HEK293 (cell line): ENCODE results near the gene NDST1.

Source experiments
- CTCF ChIA-PET: fragments of 350-600 bp; formaldehyde crosslinking; extraction: SDS; loops from one replicate; lab custom pipeline; 2021; ENCODE audit warnings: antibody characterized with exemption; lab: Yijun Ruan, JAX
- POLR2A ChIA-PET: fragments of 300-600 bp; formaldehyde crosslinking; extraction: SDS; loops from one replicate; lab custom pipeline; 2020; ENCODE audit warnings: antibody characterized with exemption, inconsistent platforms; lab: Yijun Ruan, JAX
- H3K27ac ChIP-seq: fragments of 200-500 bp; sonication (Bioruptor generic); 2 replicates; pipeline ENCODE4 v1.5.1; 2014; ENCODE audit warnings: low read depth, low read length, control low read depth, inconsistent platforms; ENCODE audit errors: extremely low read depth
- H3K36me3 ChIP-seq, 2 experiments: fragments of 200-500 bp in 1 of 2; sonication (Bioruptor generic) in 1 of 2; 1 replicate in 1 of 2; 2 replicates in 1 of 2; pipeline ENCODE4 v1.5.1; 2014 to 2017; ENCODE audit warnings: inconsistent platforms in 2 of 2, low read length in 2 of 2; ENCODE audit not compliant: control insufficient read depth in 2 of 2, insufficient read depth in 1 of 2
- H3K4me1 ChIP-seq: fragments of 200-500 bp; sonication (Bioruptor generic); 2 replicates; pipeline ENCODE4 v1.5.1; 2014; ENCODE audit warnings: mild to moderate bottlenecking, low read length, inconsistent platforms; ENCODE audit not compliant: control insufficient read depth, insufficient read depth
- H3K4me3 ChIP-seq: 2 replicates; pipeline ENCODE4 v1.5.1; 2011; ENCODE audit warnings: low read depth, mild to moderate bottlenecking, control low read depth, low read length, moderate library complexity
- H3K9me3 ChIP-seq: fragments of 200-500 bp; sonication (Bioruptor generic); 2 replicates; pipeline ENCODE4 v1.5.1; 2014; ENCODE audit warnings: low read depth, low read length, inconsistent platforms; ENCODE audit not compliant: control insufficient read depth, insufficient read depth
- KLF10 ChIP-seq: fragments of 450-650 bp; IDR thresholded peaks from 2 replicates; pipeline ENCODE4 v1.5.1; 2018; ENCODE audit warnings: missing biosample characterization, mild to moderate bottlenecking, missing genetic modification characterization
- RBAK ChIP-seq: fragments of 450-650 bp; formaldehyde crosslinking; IDR thresholded peaks from 2 replicates; pipeline ENCODE4 v1.5.1; 2016; ENCODE audit warnings: missing biosample characterization, missing genetic modification characterization
- REPIN1 ChIP-seq: fragments of 450-650 bp; formaldehyde crosslinking; IDR thresholded peaks from 2 replicates; pipeline ENCODE4 v1.5.1; 2017; ENCODE audit warnings: missing biosample characterization, missing genetic modification characterization, low read depth
- ZBTB17 ChIP-seq: fragments of 450-650 bp; formaldehyde crosslinking; IDR thresholded peaks from 2 replicates; pipeline ENCODE4 v1.5.1; 2016; ENCODE audit warnings: missing biosample characterization, missing genetic modification characterization
- ZBTB20 ChIP-seq: fragments of 450-650 bp; formaldehyde crosslinking; IDR thresholded peaks from 2 replicates; pipeline ENCODE4 v1.5.1; 2016; ENCODE audit warnings: missing biosample characterization, missing genetic modification characterization
- ZBTB8A ChIP-seq: fragments of 450-650 bp; formaldehyde crosslinking; IDR thresholded peaks from 2 replicates; pipeline ENCODE4 v1.5.1; 2016; ENCODE audit warnings: missing biosample characterization, missing genetic modification characterization
- ZEB2 ChIP-seq: fragments of 450-650 bp; formaldehyde crosslinking; IDR thresholded peaks from 2 replicates; pipeline ENCODE4 v1.5.1; 2016; ENCODE audit warnings: missing biosample characterization, missing genetic modification characterization
- ZFP3 ChIP-seq: fragments of 450-650 bp; formaldehyde crosslinking; IDR thresholded peaks from 2 replicates; pipeline ENCODE4 v1.5.1; 2016; ENCODE audit warnings: low read depth, missing biosample characterization, missing genetic modification characterization
- ZNF112 ChIP-seq: fragments of 450-650 bp; formaldehyde crosslinking; IDR thresholded peaks from 2 replicates; pipeline ENCODE4 v1.5.0; 2017; ENCODE audit warnings: missing biosample characterization, missing genetic modification characterization
- ZNF146 ChIP-seq: fragments of 450-650 bp; formaldehyde crosslinking; IDR thresholded peaks from 2 replicates; pipeline ENCODE4 v1.5.1; 2016; ENCODE audit warnings: missing biosample characterization, missing genetic modification characterization
- ZNF324 ChIP-seq: fragments of 450-650 bp; formaldehyde crosslinking; IDR thresholded peaks from 2 replicates; pipeline ENCODE4 v1.5.1; 2016; ENCODE audit warnings: missing biosample characterization, missing genetic modification characterization
- ZNF626 ChIP-seq: fragments of 450-650 bp; sonication (Bioruptor Pico); formaldehyde crosslinking; IDR thresholded peaks from 2 replicates; pipeline ENCODE4 v1.5.1; 2018; ENCODE audit warnings: missing biosample characterization, missing genetic modification characterization, inconsistent platforms
- ZNF654 ChIP-seq: fragments of 450-650 bp; formaldehyde crosslinking; IDR thresholded peaks from 2 replicates; pipeline ENCODE4 v1.5.1; 2016; ENCODE audit warnings: low read depth, missing biosample characterization, missing genetic modification characterization
- ZSCAN16 ChIP-seq: fragments of 450-650 bp; formaldehyde crosslinking; IDR thresholded peaks from 2 replicates; pipeline ENCODE4 v1.5.1; 2016; ENCODE audit warnings: missing biosample characterization, missing genetic modification characterization
- TF ChIP-seq, protein P1 (sequence below): fragments of 450-650 bp; formaldehyde crosslinking; IDR thresholded peaks from 2 replicates; pipeline ENCODE4 v1.5.1; 2016; ENCODE audit warnings: missing biosample characterization, missing genetic modification characterization, borderline replicate concordance
- TF ChIP-seq, protein P2 (sequence below): fragments of 450-650 bp; formaldehyde crosslinking; IDR thresholded peaks from 2 replicates; pipeline ENCODE4 v1.5.1; 2016; ENCODE audit warnings: missing biosample characterization, missing genetic modification characterization
- TF ChIP-seq, protein P3 (sequence below): fragments of 450-650 bp; formaldehyde crosslinking; IDR thresholded peaks from 2 replicates; pipeline ENCODE4 v1.5.1; 2017; ENCODE audit warnings: missing biosample characterization, missing genetic modification characterization
- TF ChIP-seq, protein P4 (sequence below): fragments of 450-650 bp; formaldehyde crosslinking; IDR thresholded peaks from 2 replicates; pipeline ENCODE4 v1.5.1; 2016; ENCODE audit warnings: missing biosample characterization, missing genetic modification characterization
- TF ChIP-seq, protein P5 (sequence below): fragments of 450-650 bp; formaldehyde crosslinking; IDR thresholded peaks from 2 replicates; pipeline ENCODE4 v1.5.1; 2016; ENCODE audit warnings: missing biosample characterization, missing genetic modification characterization
- TF ChIP-seq, protein P6 (sequence below): fragments of 450-650 bp; formaldehyde crosslinking; IDR thresholded peaks from 2 replicates; pipeline ENCODE4 v1.5.1; 2017; ENCODE audit warnings: missing biosample characterization, missing genetic modification characterization

The NDST1 gene

DNA sequence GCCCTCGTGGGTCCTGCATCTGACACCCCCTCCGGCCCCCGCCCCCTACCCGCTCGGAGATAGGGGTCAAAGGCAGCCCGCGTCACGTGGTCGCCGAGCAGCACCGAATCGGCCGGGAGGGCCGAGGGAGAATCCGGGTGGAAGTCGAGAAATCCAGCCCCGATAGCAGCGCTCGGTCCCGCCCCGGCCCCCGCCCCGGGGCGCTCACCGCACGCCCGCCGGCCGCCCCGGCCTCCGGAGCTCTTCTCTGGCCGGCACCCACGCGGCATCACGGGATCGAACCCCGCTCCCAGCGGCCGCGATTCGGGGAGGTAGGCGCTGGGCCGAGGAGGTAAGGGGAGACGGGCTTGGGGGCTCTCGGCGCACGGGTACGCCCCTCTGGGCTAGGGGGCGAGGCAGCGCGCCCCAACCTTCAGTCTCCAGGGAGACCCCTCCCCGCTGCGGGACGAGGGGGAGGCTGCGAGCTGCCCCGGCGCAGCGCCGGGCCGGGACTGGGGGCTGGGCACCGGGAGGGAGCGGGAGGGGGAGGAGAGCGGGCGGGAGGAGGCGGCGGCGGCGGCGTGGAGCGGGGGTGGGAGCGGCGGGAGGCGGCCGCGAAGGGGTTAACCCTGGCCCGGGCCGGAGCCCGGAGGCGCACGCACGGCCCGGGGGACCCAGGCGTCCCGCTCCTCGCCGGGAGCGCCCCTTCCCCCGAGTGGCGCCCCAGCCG, 22.1 kb upstream of the NDST1 start (continued):
- TF ChIP-seq REPIN1 (tag by site-specific recombination) (0 out of 2 replicates have a peak, but pooled peaks have one; percentile 64), KLF10 (no peak), ZFP3 (tag by site-specific recombination) (no peak), ZBTB20 (tag by site-specific recombination) (0 out of 2 replicates have a peak, but pooled peaks have one; percentile 28), ZBTB8A (tag by site-specific recombination) (peak; percentile 69), ZEB2 (tag by site-specific recombination) (peak; percentile 32; the same call in 1 of the 2 replicates)
- TF ChIP-seq, protein P1, sequence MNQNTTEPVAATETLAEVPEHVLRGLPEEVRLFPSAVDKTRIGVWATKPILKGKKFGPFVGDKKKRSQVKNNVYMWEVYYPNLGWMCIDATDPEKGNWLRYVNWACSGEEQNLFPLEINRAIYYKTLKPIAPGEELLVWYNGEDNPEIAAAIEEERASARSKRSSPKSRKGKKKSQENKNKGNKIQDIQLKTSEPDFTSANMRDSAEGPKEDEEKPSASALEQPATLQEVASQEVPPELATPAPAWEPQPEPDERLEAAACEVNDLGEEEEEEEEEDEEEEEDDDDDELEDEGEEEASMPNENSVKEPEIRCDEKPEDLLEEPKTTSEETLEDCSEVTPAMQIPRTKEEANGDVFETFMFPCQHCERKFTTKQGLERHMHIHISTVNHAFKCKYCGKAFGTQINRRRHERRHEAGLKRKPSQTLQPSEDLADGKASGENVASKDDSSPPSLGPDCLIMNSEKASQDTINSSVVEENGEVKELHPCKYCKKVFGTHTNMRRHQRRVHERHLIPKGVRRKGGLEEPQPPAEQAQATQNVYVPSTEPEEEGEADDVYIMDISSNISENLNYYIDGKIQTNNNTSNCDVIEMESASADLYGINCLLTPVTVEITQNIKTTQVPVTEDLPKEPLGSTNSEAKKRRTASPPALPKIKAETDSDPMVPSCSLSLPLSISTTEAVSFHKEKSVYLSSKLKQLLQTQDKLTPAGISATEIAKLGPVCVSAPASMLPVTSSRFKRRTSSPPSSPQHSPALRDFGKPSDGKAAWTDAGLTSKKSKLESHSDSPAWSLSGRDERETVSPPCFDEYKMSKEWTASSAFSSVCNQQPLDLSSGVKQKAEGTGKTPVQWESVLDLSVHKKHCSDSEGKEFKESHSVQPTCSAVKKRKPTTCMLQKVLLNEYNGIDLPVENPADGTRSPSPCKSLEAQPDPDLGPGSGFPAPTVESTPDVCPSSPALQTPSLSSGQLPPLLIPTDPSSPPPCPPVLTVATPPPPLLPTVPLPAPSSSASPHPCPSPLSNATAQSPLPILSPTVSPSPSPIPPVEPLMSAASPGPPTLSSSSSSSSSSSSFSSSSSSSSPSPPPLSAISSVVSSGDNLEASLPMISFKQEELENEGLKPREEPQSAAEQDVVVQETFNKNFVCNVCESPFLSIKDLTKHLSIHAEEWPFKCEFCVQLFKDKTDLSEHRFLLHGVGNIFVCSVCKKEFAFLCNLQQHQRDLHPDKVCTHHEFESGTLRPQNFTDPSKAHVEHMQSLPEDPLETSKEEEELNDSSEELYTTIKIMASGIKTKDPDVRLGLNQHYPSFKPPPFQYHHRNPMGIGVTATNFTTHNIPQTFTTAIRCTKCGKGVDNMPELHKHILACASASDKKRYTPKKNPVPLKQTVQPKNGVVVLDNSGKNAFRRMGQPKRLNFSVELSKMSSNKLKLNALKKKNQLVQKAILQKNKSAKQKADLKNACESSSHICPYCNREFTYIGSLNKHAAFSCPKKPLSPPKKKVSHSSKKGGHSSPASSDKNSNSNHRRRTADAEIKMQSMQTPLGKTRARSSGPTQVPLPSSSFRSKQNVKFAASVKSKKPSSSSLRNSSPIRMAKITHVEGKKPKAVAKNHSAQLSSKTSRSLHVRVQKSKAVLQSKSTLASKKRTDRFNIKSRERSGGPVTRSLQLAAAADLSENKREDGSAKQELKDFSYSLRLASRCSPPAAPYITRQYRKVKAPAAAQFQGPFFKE (tag by site-specific recombination): no peak
- TF ChIP-seq, protein P2, sequence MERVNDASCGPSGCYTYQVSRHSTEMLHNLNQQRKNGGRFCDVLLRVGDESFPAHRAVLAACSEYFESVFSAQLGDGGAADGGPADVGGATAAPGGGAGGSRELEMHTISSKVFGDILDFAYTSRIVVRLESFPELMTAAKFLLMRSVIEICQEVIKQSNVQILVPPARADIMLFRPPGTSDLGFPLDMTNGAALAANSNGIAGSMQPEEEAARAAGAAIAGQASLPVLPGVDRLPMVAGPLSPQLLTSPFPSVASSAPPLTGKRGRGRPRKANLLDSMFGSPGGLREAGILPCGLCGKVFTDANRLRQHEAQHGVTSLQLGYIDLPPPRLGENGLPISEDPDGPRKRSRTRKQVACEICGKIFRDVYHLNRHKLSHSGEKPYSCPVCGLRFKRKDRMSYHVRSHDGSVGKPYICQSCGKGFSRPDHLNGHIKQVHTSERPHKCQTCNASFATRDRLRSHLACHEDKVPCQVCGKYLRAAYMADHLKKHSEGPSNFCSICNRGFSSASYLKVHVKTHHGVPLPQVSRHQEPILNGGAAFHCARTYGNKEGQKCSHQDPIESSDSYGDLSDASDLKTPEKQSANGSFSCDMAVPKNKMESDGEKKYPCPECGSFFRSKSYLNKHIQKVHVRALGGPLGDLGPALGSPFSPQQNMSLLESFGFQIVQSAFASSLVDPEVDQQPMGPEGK (tag by site-specific recombination): peak; percentile 96
- TF ChIP-seq, protein P3, sequence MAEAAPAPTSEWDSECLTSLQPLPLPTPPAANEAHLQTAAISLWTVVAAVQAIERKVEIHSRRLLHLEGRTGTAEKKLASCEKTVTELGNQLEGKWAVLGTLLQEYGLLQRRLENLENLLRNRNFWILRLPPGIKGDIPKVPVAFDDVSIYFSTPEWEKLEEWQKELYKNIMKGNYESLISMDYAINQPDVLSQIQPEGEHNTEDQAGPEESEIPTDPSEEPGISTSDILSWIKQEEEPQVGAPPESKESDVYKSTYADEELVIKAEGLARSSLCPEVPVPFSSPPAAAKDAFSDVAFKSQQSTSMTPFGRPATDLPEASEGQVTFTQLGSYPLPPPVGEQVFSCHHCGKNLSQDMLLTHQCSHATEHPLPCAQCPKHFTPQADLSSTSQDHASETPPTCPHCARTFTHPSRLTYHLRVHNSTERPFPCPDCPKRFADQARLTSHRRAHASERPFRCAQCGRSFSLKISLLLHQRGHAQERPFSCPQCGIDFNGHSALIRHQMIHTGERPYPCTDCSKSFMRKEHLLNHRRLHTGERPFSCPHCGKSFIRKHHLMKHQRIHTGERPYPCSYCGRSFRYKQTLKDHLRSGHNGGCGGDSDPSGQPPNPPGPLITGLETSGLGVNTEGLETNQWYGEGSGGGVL (tag by site-specific recombination): peak; percentile 75; the same call in 1 of the 2 replicates

DNA sequence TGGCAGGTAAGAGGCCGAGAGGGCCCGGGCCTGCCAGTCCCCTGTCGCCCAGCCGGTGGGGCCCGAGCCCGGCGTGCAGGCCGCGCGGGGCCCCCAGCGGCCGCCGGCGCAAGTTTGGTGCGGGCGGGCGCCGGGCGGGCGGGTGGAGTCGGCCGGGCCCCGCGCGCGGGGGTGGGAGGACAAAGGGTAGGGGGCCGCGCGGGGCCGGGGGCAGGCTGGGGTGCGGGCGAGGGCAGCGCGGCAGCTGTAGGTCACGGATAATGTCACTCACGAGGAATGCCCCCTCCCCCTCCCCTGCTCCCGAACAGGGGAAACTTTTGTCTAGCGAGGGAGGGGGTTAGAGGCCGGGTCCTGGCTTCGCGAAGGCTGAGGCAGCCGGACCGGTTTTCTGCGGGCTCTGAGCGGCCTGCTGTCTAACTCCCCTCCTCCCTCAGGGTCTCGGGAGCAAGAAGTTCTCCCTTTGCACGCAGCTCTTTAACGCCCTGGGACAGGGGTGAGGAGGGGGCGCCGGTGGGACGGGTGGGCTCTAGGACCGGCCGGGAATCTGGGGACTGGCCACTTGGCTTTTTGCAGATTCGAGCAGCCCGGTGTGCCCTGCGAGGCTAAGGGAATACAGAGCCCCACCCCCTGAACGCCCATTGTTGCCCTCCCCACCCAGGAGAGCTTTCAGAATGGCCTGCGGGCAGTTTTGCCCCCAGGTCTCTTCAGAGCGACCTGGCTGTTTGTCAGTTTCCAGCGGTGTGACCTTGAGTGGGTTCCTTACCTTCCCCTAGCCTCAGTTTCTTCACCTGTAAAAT, 21.3 kb upstream of the NDST1 start:
- ChIA-PET CTCF (interaction anchor here (0.6 to 2.1 kb wide), 8 partner anchors 21 to 676 kb away, joined by 3 to 6 read pairs (median 5); no protein-coding TSS in a partner anchor), POLR2A (interaction anchor here (1.3 to 3.5 kb wide), 2 partner anchors 11 to 29 kb away, joined by 3 to 11 read pairs; no protein-coding TSS in a partner anchor)
- H3K4me3 ChIP-seq: peak overlapping the region; percentile 87
- H3K27ac ChIP-seq: peak overlapping the region; percentile 92
- no peaks in the 10 kb centered on the region for H3K9me3 ChIP-seq
- peaks cover 0 to under 1% of the 10 kb centered on the region in 2 experiments; a peak in 2 of 3 replicates for H3K36me3 ChIP-seq
- peaks cover 24% of the 10 kb centered on the region for H3K4me1 ChIP-seq
- TF ChIP-seq ZNF626 (no peak), KLF10 (peak; percentile 36; the same call in 1 of the 2 replicates), ZNF146 (tag by site-specific recombination) (no peak), ZNF112 (tag by site-specific recombination) (no peak), ZBTB17 (tag by site-specific recombination) (peak; percentile 57), RBAK (tag by site-specific recombination) (no peak), ZNF654 (tag by site-specific recombination) (no peak), ZBTB8A (tag by site-specific recombination) (peak; percentile 91), ZNF324 (0 out of 2 replicates have a peak, but pooled peaks have one; percentile 17), ZSCAN16 (tag by site-specific recombination) (no peak)
- TF ChIP-seq, protein P4, sequence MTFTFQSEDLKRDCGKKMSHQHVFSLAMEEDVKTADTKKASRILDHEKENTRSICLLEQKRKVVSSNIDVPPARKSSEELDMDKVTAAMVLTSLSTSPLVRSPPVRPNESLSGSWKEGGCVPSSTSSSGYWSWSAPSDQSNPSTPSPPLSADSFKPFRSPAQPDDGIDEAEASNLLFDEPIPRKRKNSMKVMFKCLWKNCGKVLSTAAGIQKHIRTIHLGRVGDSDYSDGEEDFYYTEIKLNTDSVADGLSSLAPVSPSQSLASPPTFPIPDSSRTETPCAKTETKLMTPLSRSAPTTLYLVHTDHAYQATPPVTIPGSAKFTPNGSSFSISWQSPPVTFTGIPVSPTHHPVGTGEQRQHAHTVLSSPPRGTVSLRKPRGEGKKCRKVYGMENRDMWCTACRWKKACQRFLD: no peak
- TF ChIP-seq, protein P5, sequence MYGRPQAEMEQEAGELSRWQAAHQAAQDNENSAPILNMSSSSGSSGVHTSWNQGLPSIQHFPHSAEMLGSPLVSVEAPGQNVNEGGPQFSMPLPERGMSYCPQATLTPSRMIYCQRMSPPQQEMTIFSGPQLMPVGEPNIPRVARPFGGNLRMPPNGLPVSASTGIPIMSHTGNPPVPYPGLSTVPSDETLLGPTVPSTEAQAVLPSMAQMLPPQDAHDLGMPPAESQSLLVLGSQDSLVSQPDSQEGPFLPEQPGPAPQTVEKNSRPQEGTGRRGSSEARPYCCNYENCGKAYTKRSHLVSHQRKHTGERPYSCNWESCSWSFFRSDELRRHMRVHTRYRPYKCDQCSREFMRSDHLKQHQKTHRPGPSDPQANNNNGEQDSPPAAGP (tag by site-specific recombination): no peak
- TF ChIP-seq, protein P6, sequence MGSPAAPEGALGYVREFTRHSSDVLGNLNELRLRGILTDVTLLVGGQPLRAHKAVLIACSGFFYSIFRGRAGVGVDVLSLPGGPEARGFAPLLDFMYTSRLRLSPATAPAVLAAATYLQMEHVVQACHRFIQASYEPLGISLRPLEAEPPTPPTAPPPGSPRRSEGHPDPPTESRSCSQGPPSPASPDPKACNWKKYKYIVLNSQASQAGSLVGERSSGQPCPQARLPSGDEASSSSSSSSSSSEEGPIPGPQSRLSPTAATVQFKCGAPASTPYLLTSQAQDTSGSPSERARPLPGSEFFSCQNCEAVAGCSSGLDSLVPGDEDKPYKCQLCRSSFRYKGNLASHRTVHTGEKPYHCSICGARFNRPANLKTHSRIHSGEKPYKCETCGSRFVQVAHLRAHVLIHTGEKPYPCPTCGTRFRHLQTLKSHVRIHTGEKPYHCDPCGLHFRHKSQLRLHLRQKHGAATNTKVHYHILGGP (tag by site-specific recombination): no peak
